Stimulated activated CD4-positive, alpha-beta T cell treated with anti-CD3 and anti-CD28 coated beads, Interleukin-1b, Interleukin-23, amount 100 ng/mL, for 1 hour (primary cell): ENCODE data around the gene RBP2.

Experiments used
- DNase-seq, 2 donors: peaks; one replicate each; pipeline ENCODE4 v3.0.0-alpha.2; 2020; ENCODE audit warnings: low read depth in 2 of 2

RBP2 gene

GRCh38 chr3:139476348-139476747, at the start of gene RBP2:
TSS of gene RBP2 (minus strand) at chr3:139476516. CDS start at chr3:139476459, 57 bp downstream.
- DNase-seq = no peak

GRCh38 chr3:139524841-139525636, 48.7 kb upstream of the RBP2 start:
- no peak for DNase-seq

- DNase-seq = no peak
These were observed 47.4 kb upstream of the RBP2 start for GRCh38 chr3:139523718-139524117.

GRCh38 chr3:139523166-139523565, 46.9 kb upstream of the RBP2 start:
- no peak for DNase-seq

- no peak for DNase-seq
These were observed 46.1 kb upstream of the RBP2 start for GRCh38 chr3:139522421-139522820.

GRCh38 chr3:139521816-139522215, 45.5 kb upstream of the RBP2 start:
- DNase-seq = no peak

- no peak for DNase-seq
These were observed 44.8 kb upstream of the RBP2 start for GRCh38 chr3:139521144-139521543.

- no peak for DNase-seq
These were observed 43.9 kb upstream of the RBP2 start for GRCh38 chr3:139519998-139520737.

- no peak for DNase-seq
These were observed 42.9 kb upstream of the RBP2 start for GRCh38 chr3:139518926-139519842.

GRCh38 chr3:139518306-139518705, 42.0 kb upstream of the RBP2 start:
- DNase-seq = no peak

- DNase-seq = no peak
These were observed 41.2 kb upstream of the RBP2 start for GRCh38 chr3:139517321-139518065.

- DNase-seq = no peak
These were observed 38.4 kb upstream of the RBP2 start for GRCh38 chr3:139514741-139515140.

- no peak for DNase-seq
These were observed 33.3 kb upstream of the RBP2 start for GRCh38 chr3:139509631-139510030.

- DNase-seq = no peak
These were observed 30.4 kb upstream of the RBP2 start for GRCh38 chr3:139506766-139507165.

- DNase-seq = no peak
These were observed 29.6 kb upstream of the RBP2 start for GRCh38 chr3:139505829-139506386.

GRCh38 chr3:139499536-139499935, 23.2 kb upstream of the RBP2 start:
- DNase-seq = no peak

- no peak for DNase-seq
These were observed 17.6 kb upstream of the RBP2 start for GRCh38 chr3:139493826-139494385.

GRCh38 chr3:139491966-139492365, 15.7 kb upstream of the RBP2 start:
- no peak for DNase-seq

- DNase-seq = no peak
These were observed 14.8 kb upstream of the RBP2 start for GRCh38 chr3:139491027-139491700.

- DNase-seq = no peak
These were observed 5.9 kb upstream of the RBP2 start for GRCh38 chr3:139482206-139482605.
